Right ventricle myocardium inferior (tissue), 1 donor: ENCODE results near the gene SNCB. TPM values are rescaled to one million over a fixed set of nuclear protein-coding genes. Genes with fewer than 3 reads are reported as not detected.
A peak's percentile ranks its signal among the peaks of the same experiment; 100 is the strongest.
"Not testable (repeated sequence)": the region's sequence is repeated elsewhere in the genome, so short reads cannot be mapped to it uniquely, and the experiment has no call there.

Experiments used
- ATAC-seq: fragments of 200-7000 bp; cut with Tn5 transposase; one replicate; pipeline ENCODE4 v1.9.1; 2020; ENCODE audit warnings: mild to moderate bottlenecking, moderate library complexity
- DNase-seq: peaks from one replicate; pipeline ENCODE4 v3.0.0; 2021; ENCODE audit errors: missing footprints
- intact Hi-C: fragments of 100-400 bp; cut with DNase I; formaldehyde crosslinking; loops from one replicate; pipeline ENCODE4 v1.11.0; 2022
- total RNA-seq: library from RNA; stranded (reverse); fragmentation: NEBNext Ultra II Directional; extraction: Animal tissue kit (Norgen Biotek cat#: 25700); gene quantifications from one replicate; pipeline ENCODE4 v1.2.1, GENCODE V29; 2021
- donor health status: DM: no; HTN: yes; CAD: no; lungs with severe emphysema.

SNCB gene
- total RNA-seq, 1 donor from 2014 or later: not detected

GRCh38 chr5:176611435-176611834, 18.9 kb downstream of the SNCB start:
- intact Hi-C loops: no loop called here
- ATAC-seq (no peak), DNase-seq (peak; percentile 83)

GRCh38 chr5:176610435-176610773, 19.9 kb downstream of the SNCB start:
- intact Hi-C loops: no loop called here
- ATAC-seq (no peak), DNase-seq (no peak)

- ATAC-seq (peak; percentile 63), DNase-seq (no peak)
- intact Hi-C loops: no loop called here
Measured at GRCh38 chr5:176609724-176610434, 20.5 kb downstream of the SNCB start, which contains the start of gene GPRIN1. Gene GPRIN1, minus strand, starts transcription at chr5:176610156. Its CDS starts 10,322 bp downstream, at chr5:176599834.

GRCh38 chr5:176608937-176609723, 21.2 kb downstream of the SNCB start:
- peak; percentile 57 for DNase-seq
- intact Hi-C loops: no loop called here
- no peak for ATAC-seq

GRCh38 chr5:176608142-176608705, 22.1 kb downstream of the SNCB start:
- intact Hi-C loops: no loop called here
- DNase-seq (peak; percentile 28), ATAC-seq (no peak)

- intact Hi-C loops: no loop called here
- ATAC-seq: no peak
- no peak for DNase-seq
Measured at GRCh38 chr5:176606875-176607274, 23.5 kb downstream of the SNCB start.

GRCh38 chr5:176606032-176606431, 24.3 kb downstream of the SNCB start:
- DNase-seq (peak; percentile 37), ATAC-seq (no peak)
- intact Hi-C loops: no loop called here

- ATAC-seq (no peak), DNase-seq (no peak)
- intact Hi-C loops: no loop called here
Measured at GRCh38 chr5:176603091-176603490, 27.2 kb downstream of the SNCB start.

GRCh38 chr5:176601901-176602482, 28.3 kb downstream of the SNCB start:
- intact Hi-C loops: no loop called here
- no peak for ATAC-seq
- peak; percentile 47 for DNase-seq

GRCh38 chr5:176599749-176600430, 30.4 kb downstream of the SNCB start:
- intact Hi-C loops: not testable (repeated sequence)

GRCh38 chr5:176597417-176598389, 32.6 kb downstream of the SNCB start:
- intact Hi-C loops: no loop called here
- DNase-seq: peak; percentile 22
- no peak for ATAC-seq

More at GRCh38 chr5:176599749-176600430, 30.4 kb downstream of the SNCB start:
- not testable (repeated sequence) for ATAC-seq
- DNase-seq: peak; percentile 46

- intact Hi-C loops: no loop called here
- DNase-seq: no peak
Measured at GRCh38 chr5:176596689-176597416, 33.5 kb downstream of the SNCB start.

GRCh38 chr5:176596069-176596644, 34.2 kb downstream of the SNCB start:
- peak; percentile 23 for DNase-seq
- intact Hi-C loops: no loop called here
- ATAC-seq: no peak

More at GRCh38 chr5:176596689-176597416, 33.5 kb downstream of the SNCB start:
- ATAC-seq: peak; percentile 43

GRCh38 chr5:176595386-176595943, 34.9 kb downstream of the SNCB start:
- ATAC-seq (no peak), DNase-seq (no peak)
- intact Hi-C loops: no loop called here

- DNase-seq (no peak), ATAC-seq (no peak)
- intact Hi-C loops: no loop called here
Measured at GRCh38 chr5:176594554-176594953, 35.8 kb downstream of the SNCB start.

- DNase-seq: no peak
- intact Hi-C loops: no loop called here
- ATAC-seq: no peak
Measured at GRCh38 chr5:176593273-176593869, 37.0 kb downstream of the SNCB start.
